Fibroblast of skin of right quadriceps (primary cell): ENCODE results near the gene FAM13A.

ENCODE experiments used
- DNase-seq: peaks from one replicate; pipeline ENCODE4 v3.0.0-alpha.2; 2013

FAM13A gene

GRCh38 chr4:88804234-88804633 is 252.8 kb downstream of the FAM13A start:
- DNase-seq: no peak

GRCh38 chr4:88803600-88804096 is 253.3 kb downstream of the FAM13A start:
- peak; percentile 92 for DNase-seq

- peak; percentile 17 for DNase-seq
Measured at GRCh38 chr4:88802585-88803286, 254.2 kb downstream of the FAM13A start.

- no peak for DNase-seq
Measured at GRCh38 chr4:88802138-88802537, 254.8 kb downstream of the FAM13A start.

GRCh38 chr4:88799900-88800299 is 257.1 kb downstream of the FAM13A start:
- DNase-seq: no peak

- DNase-seq: no peak
Measured at GRCh38 chr4:88797725-88798124, 259.3 kb downstream of the FAM13A start.

GRCh38 chr4:88796545-88796944 is 260.4 kb downstream of the FAM13A start:
- DNase-seq: no peak

GRCh38 chr4:88794952-88795351 is 262.0 kb downstream of the FAM13A start:
- no peak for DNase-seq

GRCh38 chr4:88794087-88794690 is 262.8 kb downstream of the FAM13A start:
- DNase-seq: no peak

- no peak for DNase-seq
Measured at GRCh38 chr4:88793475-88793874, 263.5 kb downstream of the FAM13A start.

- DNase-seq: no peak
Measured at GRCh38 chr4:88792821-88793220, 264.2 kb downstream of the FAM13A start.

- peak; percentile 91 for DNase-seq
Measured at GRCh38 chr4:88792268-88792781, 264.7 kb downstream of the FAM13A start.

GRCh38 chr4:88791274-88791673 is 265.7 kb downstream of the FAM13A start:
- peak; percentile 46 for DNase-seq

- no peak for DNase-seq
Measured at GRCh38 chr4:88788895-88789294, 268.1 kb downstream of the FAM13A start.

GRCh38 chr4:88788424-88788823 is 268.6 kb downstream of the FAM13A start:
- no peak for DNase-seq

- no peak for DNase-seq
Measured at GRCh38 chr4:88786011-88786410, 271.0 kb downstream of the FAM13A start.

GRCh38 chr4:88780389-88780788 is 276.6 kb downstream of the FAM13A start:
- DNase-seq: no peak

GRCh38 chr4:88779431-88779830 is 277.6 kb downstream of the FAM13A start:
- peak; percentile 72 for DNase-seq

GRCh38 chr4:88775529-88775928 is 281.5 kb downstream of the FAM13A start:
- no peak for DNase-seq

- no peak for DNase-seq
Measured at GRCh38 chr4:88775026-88775425, 282.0 kb downstream of the FAM13A start.

GRCh38 chr4:88771883-88772450 is 285.0 kb downstream of the FAM13A start:
- DNase-seq: no peak

GRCh38 chr4:88765729-88766128 is 291.3 kb downstream of the FAM13A start:
- peak; percentile 75 for DNase-seq

- no peak for DNase-seq
Measured at GRCh38 chr4:88763075-88763474, 293.9 kb downstream of the FAM13A start.
